ENCODE data around the gene HTR1D. TPM values are rescaled to one million over a fixed set of nuclear protein-coding genes. Genes with fewer than 3 reads are reported as not detected.
"Not testable (repeated sequence)": the region's sequence is repeated elsewhere in the genome, so short reads cannot be mapped to it uniquely, and the experiment has no call there.

Gene HTR1D
- total and polyA plus RNA-seq, 4 donors, result 0.05 TPM; not detected in 3

- Histone ChIP-seq H3K4me1 (ENCODE audit: control insufficient read depth in 4 of 4, insufficient read depth in 4 of 4, low read length in 3 of 4) (no peaks in the 10 kb centered on the region), H3K4me3 (ENCODE audit: low read depth in 1 of 3, low read length in 3 of 3) (no peak overlapping the region), H3K9me3 (ENCODE audit: control insufficient read depth in 4 of 4, low read length in 3 of 4) (no peaks in the 10 kb centered on the region), H3K27me3 (ENCODE audit: control insufficient read depth in 4 of 4, insufficient read depth in 4 of 4, low read length in 3 of 4) (no peaks in the 10 kb centered on the region), H3K27ac (ENCODE audit: low read depth in 1 of 2, low read length in 2 of 2) (no peak overlapping the region), H3K9ac (ENCODE audit: low read depth in 1 of 2, low read length in 2 of 2) (no peak overlapping the region), H3K36me3 (ENCODE audit: control insufficient read depth in 4 of 4, insufficient read depth in 3 of 4, low read depth in 1 of 4, low read length in 3 of 4) (no peaks in the 10 kb centered on the region)
- TF ChIP-seq FOXA2 (IDR thresholded peaks at IDR 0.05) (no peak), GABPA (IDR thresholded peaks at IDR 0.05 in 1 of 2, conservative IDR thresholded peaks at IDR 0.05 in 1 of 2) (no peak)
- 86% methylated on average over 2 of the region's 2 CpGs for WGBS
- no peak for DNase-seq (ENCODE audit: low spot score)
These were observed 8.8 kb downstream of the HTR1D start for GRCh38 chr1:23208527-23208926.

- WGBS, result 98% methylated on average over 8 of the region's 8 CpGs
- H3K27me3 ChIP-seq (ENCODE audit: control insufficient read depth in 4 of 4, insufficient read depth in 4 of 4, low read length in 3 of 4); H3K4me1 ChIP-seq (ENCODE audit: control insufficient read depth in 4 of 4, insufficient read depth in 4 of 4, low read length in 3 of 4): not testable (repeated sequence)
These were observed 9.6 kb downstream of the HTR1D start for GRCh38 chr1:23207733-23208132.

GRCh38 chr1:23202263-23202749 lies 15.0 kb downstream of the HTR1D start:
- no peak overlapping the region for H3K27ac ChIP-seq (ENCODE audit: low read depth in 1 of 2, low read length in 2 of 2)
- 83% methylated on average over 3 of the region's 3 CpGs for WGBS
- H3K4me1 ChIP-seq (ENCODE audit: control insufficient read depth in 4 of 4, insufficient read depth in 4 of 4, low read length in 3 of 4), result no peaks in the 10 kb centered on the region
- no peaks in the 10 kb centered on the region for H3K9me3 ChIP-seq (ENCODE audit: control insufficient read depth in 4 of 4, low read length in 3 of 4)
- TF ChIP-seq RXRA (IDR thresholded peaks at IDR 0.05) (no peak), TAF1 (conservative IDR thresholded peaks at IDR 0.05) (no peak), MAX (IDR thresholded peaks at IDR 0.05) (no peak), JUND (IDR thresholded peaks at IDR 0.05) (no peak), SP1 (IDR thresholded peaks at IDR 0.05) (no peak), HNF4A (conservative IDR thresholded peaks at IDR 0.05) (no peak), HNF4G (IDR thresholded peaks at IDR 0.05) (no peak), EGR1 (IDR thresholded peaks at IDR 0.05; ENCODE audit: low read depth in 2 of 2) (no peak), FOXA2 (IDR thresholded peaks at IDR 0.05) (no peak), GABPA (IDR thresholded peaks at IDR 0.05 in 1 of 2, conservative IDR thresholded peaks at IDR 0.05 in 1 of 2) (no peak), ZBTB33 (IDR thresholded peaks at IDR 0.05) (no peak), REST (IDR thresholded peaks at IDR 0.05) (no peak), CTCF (IDR thresholded peaks at IDR 0.05; ENCODE audit: low read depth, low read length, missing input control) (no peak), RAD21 (IDR thresholded peaks at IDR 0.05) (no peak), YY1 (IDR thresholded peaks at IDR 0.05) (no peak), FOXA1 (IDR thresholded peaks at IDR 0.05) (no peak), NR2F2 (IDR thresholded peaks at IDR 0.05) (no peak), ATF3 (IDR thresholded peaks at IDR 0.05) (no peak)
- no peak for DNase-seq (ENCODE audit: low spot score)
- peaks cover 0 to 2% (median 0%) of the 10 kb centered on the region in 4 donors for H3K27me3 ChIP-seq (ENCODE audit: control insufficient read depth in 4 of 4, insufficient read depth in 4 of 4, low read length in 3 of 4)
- H3K9ac ChIP-seq (ENCODE audit: low read depth in 1 of 2, low read length in 2 of 2), result no peak overlapping the region
- no peaks in the 10 kb centered on the region for H3K36me3 ChIP-seq (ENCODE audit: control insufficient read depth in 4 of 4, insufficient read depth in 3 of 4, low read depth in 1 of 4, low read length in 3 of 4)
- no peak overlapping the region for H3K4me3 ChIP-seq (ENCODE audit: low read depth in 1 of 3, low read length in 3 of 3)

More at GRCh38 chr1:23207733-23208132, 9.6 kb downstream of the HTR1D start:
- not testable (repeated sequence) for H3K9ac ChIP-seq (ENCODE audit: low read depth in 1 of 2, low read length in 2 of 2); H3K27ac ChIP-seq (ENCODE audit: low read depth in 1 of 2, low read length in 2 of 2); H3K9me3 ChIP-seq (ENCODE audit: control insufficient read depth in 4 of 4, low read length in 3 of 4); DNase-seq (ENCODE audit: low spot score); H3K36me3 ChIP-seq (ENCODE audit: control insufficient read depth in 4 of 4, insufficient read depth in 3 of 4, low read depth in 1 of 4, low read length in 3 of 4); H3K4me3 ChIP-seq (ENCODE audit: low read depth in 1 of 3, low read length in 3 of 3)
